Effector memory CD4-positive, alpha-beta T cell (primary cell): ENCODE results near the gene PHF2.

ENCODE experiments used
- DNase-seq, 3 donors: peaks; one replicate each; pipeline ENCODE4 v3.0.0-alpha.2; 2020
- H3K27ac ChIP-seq: 2 replicates; pipeline ENCODE4 v1.7.0; 2013; ENCODE audit warnings: mild to moderate bottlenecking, low read length, moderate library complexity; ENCODE audit not compliant: insufficient read depth, poor library complexity, severe bottlenecking
- H3K27me3 ChIP-seq: replicated peaks from 2 replicates; pipeline ENCODE4 v1.7.0; 2013; ENCODE audit warnings: mild to moderate bottlenecking, low read length; ENCODE audit not compliant: insufficient read depth, control insufficient read depth, poor library complexity, severe bottlenecking
- H3K36me3 ChIP-seq: 2 replicates; pipeline ENCODE4 v1.7.0; 2013; ENCODE audit warnings: mild to moderate bottlenecking, low read length, moderate library complexity; ENCODE audit not compliant: control insufficient read depth, insufficient read depth
- H3K4me1 ChIP-seq: 2 replicates; pipeline ENCODE4 v1.7.0; 2013; ENCODE audit warnings: low read length, mild to moderate bottlenecking; ENCODE audit not compliant: control insufficient read depth, insufficient read depth, poor library complexity, severe bottlenecking
- H3K4me3 ChIP-seq: 2 replicates; pipeline ENCODE4 v1.7.0; 2013; ENCODE audit warnings: low read length, low read depth, mild to moderate bottlenecking; ENCODE audit not compliant: insufficient read depth, poor library complexity, severe bottlenecking
- H3K9me3 ChIP-seq: 2 replicates; pipeline ENCODE4 v1.7.0; 2013; ENCODE audit warnings: mild to moderate bottlenecking, low read length, moderate library complexity; ENCODE audit not compliant: control insufficient read depth

PHF2 gene

GRCh38 chr9:93567271-93567959 is 9.0 kb upstream of the PHF2 start:
- peak overlapping the region; percentile 62 for H3K4me3 ChIP-seq
- H3K9me3 ChIP-seq = no peaks in the 10 kb centered on the region
- H3K27me3 ChIP-seq = no peaks in the 10 kb centered on the region
- DNase-seq = no peak
- H3K27ac ChIP-seq = peak overlapping the region; percentile 94
- H3K36me3 ChIP-seq = peaks cover 18% of the 10 kb centered on the region
- H3K4me1 ChIP-seq = peaks cover 10% of the 10 kb centered on the region

- Histone ChIP-seq H3K4me3 (no peak overlapping the region), H3K27me3 (no peaks in the 10 kb centered on the region), H3K4me1 (peaks cover 10% of the 10 kb centered on the region), H3K36me3 (peaks cover 11% of the 10 kb centered on the region), H3K9me3 (no peaks in the 10 kb centered on the region), H3K27ac (no peak overlapping the region)
- no peak for DNase-seq
Observed at GRCh38 chr9:93568169-93568568, 8.2 kb upstream of the PHF2 start.

GRCh38 chr9:93569621-93570174 is 6.7 kb upstream of the PHF2 start:
- no peak overlapping the region for H3K27ac ChIP-seq
- DNase-seq = no peak
- H3K9me3 ChIP-seq = no peaks in the 10 kb centered on the region
- no peaks in the 10 kb centered on the region for H3K36me3 ChIP-seq
- no peak overlapping the region for H3K4me3 ChIP-seq
- H3K4me1 ChIP-seq = peaks cover 10% of the 10 kb centered on the region
- no peaks in the 10 kb centered on the region for H3K27me3 ChIP-seq

GRCh38 chr9:93572221-93572620 is 4.2 kb upstream of the PHF2 start:
- no peak for DNase-seq
- H3K4me3 ChIP-seq = no peak overlapping the region
- H3K4me1 ChIP-seq = peaks cover 15% of the 10 kb centered on the region
- no peaks in the 10 kb centered on the region for H3K27me3 ChIP-seq
- no peaks in the 10 kb centered on the region for H3K36me3 ChIP-seq
- no peak overlapping the region for H3K27ac ChIP-seq
- H3K9me3 ChIP-seq = no peaks in the 10 kb centered on the region

GRCh38 chr9:93572636-93573515 is 3.5 kb upstream of the PHF2 start:
- Histone ChIP-seq H3K9me3 (no peaks in the 10 kb centered on the region), H3K4me3 (no peak overlapping the region), H3K27me3 (no peaks in the 10 kb centered on the region), H3K36me3 (no peaks in the 10 kb centered on the region), H3K4me1 (peaks cover 16% of the 10 kb centered on the region), H3K27ac (no peak overlapping the region)
- DNase-seq = no peak

DNA sequence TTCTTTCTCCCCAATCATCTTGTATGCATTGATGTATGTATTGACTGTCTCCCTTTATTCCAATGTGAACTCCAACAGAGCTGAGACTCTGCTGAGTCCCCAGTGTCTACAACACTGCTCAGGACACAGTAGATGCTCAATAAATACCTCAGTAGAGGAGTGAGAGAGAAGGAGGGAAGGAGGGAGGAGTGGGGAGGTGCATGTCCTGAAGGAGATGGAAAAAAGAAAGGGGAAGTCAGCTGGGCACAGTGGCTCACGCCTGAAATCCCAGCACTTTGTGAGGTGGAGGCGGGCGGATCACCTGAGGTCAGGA is 2.9 kb upstream of the PHF2 start:
- H3K36me3 ChIP-seq = no peaks in the 10 kb centered on the region
- no peak overlapping the region for H3K4me3 ChIP-seq
- H3K27me3 ChIP-seq = no peaks in the 10 kb centered on the region
- DNase-seq = no peak
- H3K27ac ChIP-seq = no peak overlapping the region
- H3K4me1 ChIP-seq = peaks cover 22% of the 10 kb centered on the region
- H3K9me3 ChIP-seq = no peaks in the 10 kb centered on the region

GRCh38 chr9:93574091-93574899 is 2.1 kb upstream of the PHF2 start:
- H3K4me3 ChIP-seq = no peak overlapping the region
- H3K27ac ChIP-seq = no peak overlapping the region
- H3K9me3 ChIP-seq = no peaks in the 10 kb centered on the region
- no peaks in the 10 kb centered on the region for H3K27me3 ChIP-seq
- DNase-seq = no peak
- no peaks in the 10 kb centered on the region for H3K36me3 ChIP-seq
- peaks cover 23% of the 10 kb centered on the region for H3K4me1 ChIP-seq

DNA sequence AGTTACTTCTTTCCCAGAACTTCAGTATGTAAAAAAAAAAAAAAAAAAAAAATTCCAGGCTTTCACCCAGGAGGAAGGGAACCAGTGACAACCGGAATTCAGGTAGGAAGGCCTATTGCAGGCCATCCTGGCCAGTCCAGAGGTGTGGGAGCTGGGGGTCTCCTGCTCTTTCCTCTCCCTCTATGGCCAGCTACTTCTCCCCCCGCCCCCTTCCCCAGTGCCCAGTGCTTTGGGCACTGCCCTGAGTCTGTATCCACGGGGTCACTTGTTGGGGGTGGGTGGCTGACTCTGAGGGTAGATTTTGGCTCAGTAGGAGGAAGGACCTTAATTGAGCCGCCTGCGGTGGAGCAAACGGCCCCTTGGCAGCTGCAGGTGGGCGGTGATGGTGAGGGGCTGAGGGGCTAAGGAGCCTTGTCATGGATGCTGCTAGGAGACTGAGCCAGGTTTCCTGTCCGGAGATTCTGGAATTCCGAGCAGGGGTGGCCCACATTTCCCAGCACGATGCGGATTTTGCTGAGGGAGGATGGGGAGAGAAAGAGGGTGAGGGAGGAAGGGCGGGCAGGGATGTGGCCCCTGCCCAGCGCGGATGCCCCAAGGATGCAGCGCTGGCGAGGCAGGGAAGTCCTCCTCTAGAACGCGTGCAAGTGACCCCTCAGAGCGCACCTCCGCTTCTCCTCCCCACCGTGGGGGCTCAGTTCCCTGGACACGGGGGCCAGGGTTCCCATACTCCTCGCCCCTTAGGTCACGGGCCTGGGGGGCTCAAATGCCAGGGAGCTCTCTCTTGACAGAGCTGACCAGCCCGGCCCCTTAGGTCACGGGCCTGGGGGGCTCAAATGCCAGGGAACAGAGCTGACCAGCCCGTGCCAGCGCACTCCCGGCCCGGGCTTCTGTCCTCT is 1.2 kb upstream of the PHF2 start:
- Histone ChIP-seq H3K9me3 (no peaks in the 10 kb centered on the region), H3K27ac (peak overlapping the region; percentile 74), H3K4me3 (peak overlapping the region; percentile 82), H3K4me1 (peaks cover 23% of the 10 kb centered on the region), H3K36me3 (no peaks in the 10 kb centered on the region), H3K27me3 (no peaks in the 10 kb centered on the region)
- no peak for DNase-seq

DNA sequence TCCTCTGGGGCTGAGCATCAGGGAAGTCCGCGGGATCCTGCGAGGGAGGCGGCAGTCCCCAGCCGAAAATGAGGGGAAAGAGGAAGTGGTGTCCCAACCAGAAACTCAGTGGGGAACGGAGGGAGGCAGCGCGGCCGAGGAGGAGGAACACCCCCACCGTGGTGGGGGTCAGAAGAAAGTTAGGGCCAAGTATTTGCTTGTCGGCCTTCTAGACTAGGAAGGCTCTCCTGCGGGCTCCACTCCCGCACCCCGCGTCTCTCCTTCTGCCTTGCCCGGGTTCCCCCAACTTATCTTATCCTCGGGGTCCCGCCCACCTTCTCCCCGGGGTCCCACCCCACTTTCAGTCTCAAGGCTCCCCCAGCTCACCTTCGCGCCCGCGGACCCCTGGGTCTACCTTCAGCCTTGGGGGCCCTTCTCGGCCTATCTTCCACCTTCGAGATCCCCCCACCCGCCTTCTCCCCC is 557 bp upstream of the PHF2 start:
- DNase-seq = peak; percentile 34 to 50 (median 38)
- Histone ChIP-seq H3K27ac (peak overlapping the region; percentile 74), H3K9me3 (no peaks in the 10 kb centered on the region), H3K4me1 (peaks cover 23% of the 10 kb centered on the region), H3K36me3 (no peaks in the 10 kb centered on the region), H3K27me3 (no peaks in the 10 kb centered on the region), H3K4me3 (peak overlapping the region; percentile 82)
